Measurements from ENCODE around the gene TMEM179. TPM values are rescaled to one million over a fixed set of nuclear protein-coding genes. Genes with fewer than 3 reads are reported as not detected.

Gene TMEM179
- total RNA-seq, 4 donors from 2014 or later: 1.1 to 10.5 (median 1.4) TPM; not detected in 1

DNA sequence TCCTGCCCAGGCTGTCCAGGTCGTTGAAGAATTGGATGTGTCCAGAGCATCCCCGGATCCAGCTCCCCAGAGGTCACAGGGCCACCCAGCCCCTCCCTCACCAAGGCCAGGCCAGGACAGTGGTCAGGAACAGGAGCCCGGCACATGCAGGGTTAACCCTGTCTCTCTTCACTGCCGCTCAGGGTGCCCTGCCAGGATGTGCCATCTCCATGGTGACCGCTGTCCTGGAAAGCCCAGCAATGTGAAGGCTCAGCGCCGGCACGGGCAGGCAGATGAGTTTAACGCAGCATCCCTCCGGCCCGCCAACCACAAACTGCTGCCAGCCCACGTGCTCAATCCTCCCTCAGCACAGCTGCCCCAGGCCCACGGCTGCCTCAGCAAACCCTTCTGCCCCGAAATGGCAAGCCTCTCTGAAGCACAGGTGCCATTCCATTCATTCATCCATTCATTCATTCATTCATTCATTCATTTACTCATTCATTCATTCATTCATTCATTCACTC is 4.4 kb downstream of the TMEM179 start:
- no peak overlapping the region for H3K4me3 ChIP-seq
- no peak for DNase-seq
- intact Hi-C loops (cut with DNase I; ENCODE audit: low total_unique reads) (no loop called here), in situ Hi-C loops (cut with MboI; ENCODE audit: low pct_ligation_motif_present in 1 of 4, low pct_unique_long_range_greater_than_20kb in 1 of 4, low sequenced_read_pairs in 3 of 4) (no loop called here)
- no peak overlapping the region for H3K27ac ChIP-seq
- 19% methylated on average over 14 of the region's 14 CpGs; no CpG with 5 or more reads in 1 of the 2 donors for WGBS, 2 donors (ENCODE audit: low coverage in 1 of 2)
- H3K4me1 ChIP-seq: peaks cover 0 to 4% (median 2%) of the 10 kb centered on the region in 4 donors
- H3K9me3 ChIP-seq: no peaks in the 10 kb centered on the region
- no peaks in the 10 kb centered on the region for H3K36me3 ChIP-seq
- H3K27me3 ChIP-seq: peaks cover 49% of the 10 kb centered on the region
- TF ChIP-seq, protein P1, sequence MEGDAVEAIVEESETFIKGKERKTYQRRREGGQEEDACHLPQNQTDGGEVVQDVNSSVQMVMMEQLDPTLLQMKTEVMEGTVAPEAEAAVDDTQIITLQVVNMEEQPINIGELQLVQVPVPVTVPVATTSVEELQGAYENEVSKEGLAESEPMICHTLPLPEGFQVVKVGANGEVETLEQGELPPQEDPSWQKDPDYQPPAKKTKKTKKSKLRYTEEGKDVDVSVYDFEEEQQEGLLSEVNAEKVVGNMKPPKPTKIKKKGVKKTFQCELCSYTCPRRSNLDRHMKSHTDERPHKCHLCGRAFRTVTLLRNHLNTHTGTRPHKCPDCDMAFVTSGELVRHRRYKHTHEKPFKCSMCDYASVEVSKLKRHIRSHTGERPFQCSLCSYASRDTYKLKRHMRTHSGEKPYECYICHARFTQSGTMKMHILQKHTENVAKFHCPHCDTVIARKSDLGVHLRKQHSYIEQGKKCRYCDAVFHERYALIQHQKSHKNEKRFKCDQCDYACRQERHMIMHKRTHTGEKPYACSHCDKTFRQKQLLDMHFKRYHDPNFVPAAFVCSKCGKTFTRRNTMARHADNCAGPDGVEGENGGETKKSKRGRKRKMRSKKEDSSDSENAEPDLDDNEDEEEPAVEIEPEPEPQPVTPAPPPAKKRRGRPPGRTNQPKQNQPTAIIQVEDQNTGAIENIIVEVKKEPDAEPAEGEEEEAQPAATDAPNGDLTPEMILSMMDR (IDR thresholded peaks at IDR 0.05): no peak
- TF ChIP-seq POLR2AphosphoS5 (IDR thresholded peaks at IDR 0.05): no peak
- TF ChIP-seq POLR2A (IDR thresholded peaks at IDR 0.05): no peak
- no peak for TF ChIP-seq EP300 (IDR thresholded peaks at IDR 0.05; ENCODE audit: low read depth)

DNA sequence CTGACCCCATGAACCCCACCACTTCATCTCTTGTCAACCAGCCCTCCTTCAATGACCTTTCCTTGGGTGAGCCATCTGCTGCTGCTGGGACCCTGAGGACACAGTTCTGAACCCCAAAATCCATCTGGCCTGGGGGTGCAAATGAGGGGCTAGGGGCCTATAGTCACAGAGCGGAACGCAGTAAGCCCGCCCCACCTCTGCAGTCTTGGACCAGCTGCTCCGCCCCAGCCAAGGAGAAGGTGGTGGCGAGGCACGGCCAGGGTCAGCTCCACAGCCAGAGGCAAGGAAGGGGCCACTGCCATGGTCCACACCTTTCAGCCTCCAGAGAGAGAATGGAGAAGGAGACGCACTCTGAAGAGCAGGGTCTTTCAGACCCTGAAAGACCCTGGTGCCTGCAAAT is 5.1 kb downstream of the TMEM179 start:
- no peaks in the 10 kb centered on the region for H3K36me3 ChIP-seq
- intact Hi-C loops (cut with DNase I; ENCODE audit: low total_unique reads) (no loop called here), in situ Hi-C loops (cut with MboI; ENCODE audit: low pct_ligation_motif_present in 1 of 4, low pct_unique_long_range_greater_than_20kb in 1 of 4, low sequenced_read_pairs in 3 of 4) (no loop called here)
- H3K4me1 ChIP-seq: peaks cover 0 to 3% (median 1%) of the 10 kb centered on the region in 4 donors
- no peak overlapping the region for H3K27ac ChIP-seq
- no peaks in the 10 kb centered on the region for H3K9me3 ChIP-seq
- no peak for DNase-seq
- 83 to 96% methylated on average over 4 to 5 of the region's 7 CpGs for WGBS, 2 donors (ENCODE audit: low coverage in 1 of 2)
- TF ChIP-seq, protein P1 (IDR thresholded peaks at IDR 0.05): no peak
- TF ChIP-seq POLR2AphosphoS5 (IDR thresholded peaks at IDR 0.05) (no peak), EP300 (IDR thresholded peaks at IDR 0.05; ENCODE audit: low read depth) (no peak)
- H3K4me3 ChIP-seq: no peak overlapping the region
- peaks cover 42% of the 10 kb centered on the region for H3K27me3 ChIP-seq

DNA sequence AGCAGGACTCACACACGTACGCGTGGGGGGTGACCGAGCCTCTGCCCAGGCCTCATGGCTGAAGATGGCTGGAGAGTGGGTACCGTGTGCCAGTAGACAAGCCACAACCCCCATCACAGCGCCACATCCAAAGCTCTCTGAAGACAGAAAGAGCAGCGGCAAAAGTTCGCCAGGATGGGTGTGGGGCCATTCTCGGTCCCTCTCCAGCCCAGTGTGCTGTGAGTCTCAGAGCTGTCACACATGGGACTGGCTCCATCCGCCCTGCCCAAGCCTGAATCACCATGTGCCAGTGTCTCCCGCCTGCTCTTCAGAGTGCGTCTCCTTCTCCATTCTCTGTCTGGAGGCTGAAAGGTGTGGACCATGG is 5.7 kb downstream of the TMEM179 start:
- no peaks in the 10 kb centered on the region for H3K36me3 ChIP-seq
- intact Hi-C loops (cut with DNase I; ENCODE audit: low total_unique reads): no loop called here
- TF ChIP-seq EP300 (IDR thresholded peaks at IDR 0.05; ENCODE audit: low read depth) (no peak), POLR2AphosphoS5 (IDR thresholded peaks at IDR 0.05) (no peak), POLR2A (IDR thresholded peaks at IDR 0.05) (no peak)
- TF ChIP-seq, protein P1 (IDR thresholded peaks at IDR 0.05): no peak
- no peak for DNase-seq
- H3K27me3 ChIP-seq: peaks cover 36% of the 10 kb centered on the region
- H3K4me1 ChIP-seq: no peaks in the 10 kb centered on the region
- 86% methylated on average over 11 of the region's 12 CpGs; no CpG with 5 or more reads in 1 of the 2 donors for whole genome bisulfite sequencing, 2 donors (ENCODE audit: low coverage in 1 of 2)
- H3K9me3 ChIP-seq: no peaks in the 10 kb centered on the region
- no peak overlapping the region for H3K4me3 ChIP-seq
- no peak overlapping the region for H3K27ac ChIP-seq
- in situ Hi-C loops (cut with MboI; ENCODE audit: low pct_ligation_motif_present in 1 of 4, low pct_unique_long_range_greater_than_20kb in 1 of 4, low sequenced_read_pairs in 3 of 4): no loop called here

DNA sequence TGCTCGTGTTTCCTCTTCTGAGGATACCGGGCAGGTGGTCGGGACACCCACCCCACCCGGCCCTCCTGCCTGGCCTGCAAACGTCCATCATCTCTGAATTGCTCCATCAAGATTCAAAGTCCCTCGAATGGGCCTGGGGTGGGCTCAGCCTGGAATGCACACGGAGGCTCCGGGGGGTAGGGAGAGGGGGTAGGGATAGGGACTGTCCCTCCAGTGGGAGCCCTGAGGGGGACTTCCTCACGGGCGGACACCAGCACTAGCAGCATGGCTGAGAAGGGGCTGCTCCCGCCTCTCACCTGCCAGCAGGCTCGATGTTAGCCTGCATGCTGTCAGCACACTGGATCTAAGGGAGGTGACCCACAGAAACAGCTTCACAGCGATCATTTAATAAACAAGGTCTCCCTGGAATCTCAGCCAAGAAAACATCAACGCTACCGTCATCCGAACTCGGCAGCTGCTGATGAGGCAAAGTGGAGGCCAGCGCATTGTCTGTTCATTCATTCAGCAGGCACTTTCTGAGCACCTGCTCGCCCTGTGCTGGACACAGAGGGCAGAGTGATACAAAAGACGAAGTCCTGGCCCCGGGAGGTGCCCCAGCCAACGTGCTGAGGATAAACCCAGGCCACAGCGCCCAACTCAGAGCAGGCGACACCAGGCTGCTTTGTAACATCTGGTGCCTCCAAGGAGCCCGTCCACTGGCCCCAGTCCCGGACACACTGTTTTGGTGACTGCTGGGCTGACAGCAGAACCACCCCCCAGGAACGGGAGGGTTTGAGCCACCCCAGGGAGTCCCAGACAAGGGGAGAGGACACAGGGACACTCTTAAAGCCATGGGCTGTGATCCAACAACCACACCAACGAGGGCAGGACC is 6.3 kb downstream of the TMEM179 start:
- no peaks in the 10 kb centered on the region for H3K4me1 ChIP-seq
- in situ Hi-C loops (cut with MboI; ENCODE audit: low pct_ligation_motif_present in 1 of 4, low pct_unique_long_range_greater_than_20kb in 1 of 4, low sequenced_read_pairs in 3 of 4): no loop called here
- H3K9me3 ChIP-seq: no peaks in the 10 kb centered on the region
- 57% methylated on average over 28 of the region's 28 CpGs; no CpG with 5 or more reads in 1 of the 2 donors for WGBS, 2 donors (ENCODE audit: low coverage in 1 of 2)
- no peak overlapping the region for H3K27ac ChIP-seq
- TF ChIP-seq, protein P1 (IDR thresholded peaks at IDR 0.05): no peak
- no peak for TF ChIP-seq POLR2A (IDR thresholded peaks at IDR 0.05)
- no peaks in the 10 kb centered on the region for H3K36me3 ChIP-seq
- no peak overlapping the region for H3K4me3 ChIP-seq
- H3K27me3 ChIP-seq: peaks cover 30% of the 10 kb centered on the region
- intact Hi-C loops (cut with DNase I; ENCODE audit: low total_unique reads): no loop called here
- DNase-seq: no peak
